ENCODE results near the gene OTUD3.

- TF ChIP-seq CTCF (IDR thresholded peaks at IDR 0.05) (no peak), POLR2A (IDR thresholded peaks at IDR 0.05) (no peak)
Measured at GRCh38 chr1:19946971-19947370, 64.8 kb downstream of the OTUD3 start.

All from tibial nerve (tissue), 3 donors.